HG02981 (cell line): ENCODE results near the gene ENTPD2.
"Not testable (repeated sequence)": the region's sequence is repeated elsewhere in the genome, so short reads cannot be mapped to it uniquely, and the experiment has no call there.

Source experiments
- ATAC-seq: cut with Tn5 transposase; IDR thresholded peaks from one replicate; pipeline ENCODE4 v1.9.1; 2021; ENCODE audit warnings: mild to moderate bottlenecking, moderate library complexity; ENCODE audit not compliant: unreplicated experiment

ENTPD2 gene

DNA sequence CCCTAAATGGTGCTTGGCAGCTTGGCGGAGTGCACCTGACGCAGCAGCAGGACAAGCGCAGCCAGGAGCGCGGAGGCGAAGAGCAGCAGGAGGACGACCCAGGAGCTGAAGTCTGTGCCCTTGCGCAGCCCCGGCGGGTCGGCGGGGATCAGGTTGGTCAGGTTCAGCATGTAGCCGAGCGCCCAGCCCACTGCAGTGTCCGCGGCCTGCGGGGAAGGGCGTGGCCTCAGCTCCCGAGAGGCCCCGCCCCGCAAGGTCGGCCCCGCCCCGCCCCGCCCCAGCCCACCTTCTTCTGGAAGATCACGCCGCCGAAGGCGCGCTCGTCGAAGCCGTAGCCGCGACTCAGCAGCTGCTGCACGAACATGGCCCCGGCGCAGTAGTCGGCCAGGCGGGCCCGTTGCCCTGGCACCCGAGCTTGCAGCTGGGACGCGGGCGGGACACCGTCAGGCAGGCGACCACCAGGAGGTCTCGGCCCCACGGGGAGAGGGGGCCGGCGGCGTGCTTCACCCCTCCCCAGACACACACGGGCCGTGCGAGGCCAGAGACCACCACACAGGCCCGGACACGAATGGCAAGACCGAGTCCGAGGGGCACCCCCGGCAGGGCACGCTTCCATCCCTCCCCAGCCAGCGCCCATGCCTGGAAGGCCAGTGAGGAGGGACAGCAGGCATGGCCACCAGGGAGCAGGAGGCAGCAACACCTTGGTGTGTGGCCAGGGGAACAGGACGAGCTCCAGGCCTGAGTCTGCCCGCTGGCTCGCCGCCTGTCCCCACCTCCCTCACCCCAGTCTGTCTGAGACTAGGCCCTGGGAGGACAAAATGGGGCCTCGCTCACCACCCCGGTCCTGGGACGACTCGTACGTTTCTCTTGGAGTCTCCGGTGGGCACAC lies 5.0 kb downstream of the ENTPD2 start:
- ATAC-seq = no peak

DNA sequence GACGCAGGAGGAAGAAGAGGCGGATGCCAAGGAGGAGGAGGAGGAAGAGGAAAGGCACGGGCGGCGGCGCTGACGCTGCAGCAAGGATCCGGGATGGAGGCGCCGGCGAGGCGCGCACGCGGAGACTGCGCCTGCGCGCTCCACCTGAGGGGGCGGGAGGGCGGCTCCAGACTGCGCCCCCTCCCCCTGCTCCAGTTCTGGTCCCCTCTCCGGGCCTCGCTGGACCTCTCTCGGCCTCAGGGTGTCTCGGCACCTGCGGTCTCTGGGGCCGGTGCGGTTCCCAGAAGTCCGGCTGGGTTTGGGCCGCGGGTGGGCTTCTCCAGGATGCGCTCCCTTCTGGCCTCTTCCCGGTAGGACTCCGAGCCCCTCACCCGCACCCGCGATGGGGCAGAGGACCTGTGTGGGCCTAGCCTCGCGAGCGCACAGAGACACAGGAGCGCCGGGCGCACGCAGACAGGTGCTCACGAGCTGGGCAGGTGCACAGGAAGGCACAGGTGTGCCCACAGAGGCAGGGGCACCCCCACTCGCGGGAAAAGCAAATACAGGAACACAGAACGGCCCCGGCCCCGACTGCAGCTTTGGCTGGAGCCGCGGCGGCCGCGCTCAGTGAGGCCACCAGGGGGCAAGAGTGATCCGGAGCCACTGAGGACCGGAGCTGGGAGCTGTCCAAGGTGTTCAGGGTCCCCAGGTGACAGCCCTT lies 7.6 kb downstream of the ENTPD2 start, which contains the start of gene NPDC1:
Gene NPDC1 (minus strand): TSS at position 90 of the 700 bp plus-strand sequence. CDS start 188 bp downstream, outside the sequence.
- ATAC-seq = no peak

DNA sequence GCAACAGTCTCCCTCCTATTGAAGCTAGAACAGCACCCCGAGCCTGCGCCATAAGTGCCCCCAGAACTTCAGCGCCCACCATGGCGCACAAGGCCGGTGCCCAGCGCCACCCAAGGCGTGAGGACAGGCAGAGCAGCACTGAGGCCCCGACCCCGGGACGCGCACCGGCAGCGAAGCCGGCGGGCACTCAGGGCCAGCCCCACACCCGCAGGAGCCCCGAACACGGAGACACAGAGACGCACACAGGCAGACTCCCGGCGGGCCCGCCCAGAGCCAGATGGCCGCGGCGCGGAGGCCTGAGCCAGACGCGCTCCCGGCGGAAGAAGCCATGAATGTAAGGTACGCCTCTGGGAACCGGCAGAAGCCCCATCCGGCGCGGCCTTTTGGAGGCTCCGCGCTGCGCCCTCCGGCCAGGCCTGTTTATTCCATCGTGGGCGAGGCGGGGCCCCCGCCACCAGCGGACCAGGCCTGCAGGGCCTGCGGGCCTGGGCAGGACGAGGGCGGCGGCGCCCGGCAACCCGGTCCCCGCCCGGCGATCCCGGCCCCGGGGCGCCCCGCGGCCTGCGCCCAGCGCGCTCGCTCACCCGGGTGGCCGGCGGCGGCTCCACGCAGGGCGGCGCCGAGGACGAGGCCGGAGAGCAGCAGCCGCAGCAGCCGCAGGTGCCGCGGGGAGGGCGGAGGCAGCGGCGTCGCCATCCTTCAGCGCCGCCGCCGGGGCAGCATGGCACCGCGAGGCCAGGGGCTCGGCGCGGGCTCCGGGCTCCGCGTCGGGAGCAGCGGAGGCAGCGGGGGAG lies 8.4 kb downstream of the ENTPD2 start:
- ATAC-seq = no peak

DNA sequence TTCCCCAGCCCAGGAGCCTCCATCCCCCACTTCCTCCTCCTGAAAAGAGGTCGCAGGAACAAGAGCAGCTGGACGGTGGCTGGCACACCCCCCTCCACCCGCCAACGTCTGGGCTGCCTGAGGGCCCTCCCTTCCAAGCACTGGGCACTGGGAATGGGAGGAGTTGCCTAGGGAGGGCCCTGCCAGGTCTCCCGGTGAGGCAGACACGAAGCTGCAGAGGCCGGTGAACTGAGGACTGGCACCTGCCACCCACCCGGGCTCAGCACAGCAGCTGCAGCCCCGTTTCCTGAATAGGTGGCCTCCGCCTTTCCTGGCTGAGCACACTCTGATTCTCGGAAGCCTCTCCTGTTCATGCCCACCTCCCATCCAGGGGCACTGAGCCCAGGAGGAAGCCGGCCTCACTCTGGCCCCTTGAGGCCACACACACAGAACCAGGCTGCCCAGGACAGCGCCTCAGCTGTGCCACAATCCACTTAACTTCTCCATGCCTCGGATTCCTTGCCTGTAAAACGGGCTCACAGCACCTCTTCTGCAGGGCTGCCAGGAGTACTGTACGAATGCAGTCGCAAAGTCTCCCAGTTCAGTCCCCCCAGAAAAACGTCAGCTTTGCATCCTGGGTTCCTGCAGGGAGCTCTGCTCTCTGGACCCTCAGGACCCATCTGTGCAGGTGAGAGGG lies 9.2 kb downstream of the ENTPD2 start:
- ATAC-seq = no peak

DNA sequence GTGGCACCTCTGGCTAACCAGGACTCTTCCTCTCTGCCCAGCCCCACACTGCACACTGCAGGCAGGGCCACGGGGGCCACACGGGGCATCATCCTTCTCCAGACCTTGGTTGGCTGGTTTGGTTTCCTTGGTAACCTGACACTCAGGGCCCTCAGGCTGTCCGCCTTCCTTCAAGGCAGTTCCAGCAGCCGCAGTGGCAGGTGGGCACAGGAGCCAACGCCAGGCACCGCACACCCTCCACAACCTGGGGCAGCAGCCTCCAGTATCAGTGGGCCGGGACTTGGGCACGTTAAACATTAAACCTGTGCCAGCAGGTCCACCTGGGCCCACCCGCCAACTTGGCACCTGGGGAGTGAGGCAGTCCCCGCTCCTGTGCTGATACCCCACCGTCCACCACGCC lies 9.8 kb downstream of the ENTPD2 start:
- no peak for ATAC-seq

DNA sequence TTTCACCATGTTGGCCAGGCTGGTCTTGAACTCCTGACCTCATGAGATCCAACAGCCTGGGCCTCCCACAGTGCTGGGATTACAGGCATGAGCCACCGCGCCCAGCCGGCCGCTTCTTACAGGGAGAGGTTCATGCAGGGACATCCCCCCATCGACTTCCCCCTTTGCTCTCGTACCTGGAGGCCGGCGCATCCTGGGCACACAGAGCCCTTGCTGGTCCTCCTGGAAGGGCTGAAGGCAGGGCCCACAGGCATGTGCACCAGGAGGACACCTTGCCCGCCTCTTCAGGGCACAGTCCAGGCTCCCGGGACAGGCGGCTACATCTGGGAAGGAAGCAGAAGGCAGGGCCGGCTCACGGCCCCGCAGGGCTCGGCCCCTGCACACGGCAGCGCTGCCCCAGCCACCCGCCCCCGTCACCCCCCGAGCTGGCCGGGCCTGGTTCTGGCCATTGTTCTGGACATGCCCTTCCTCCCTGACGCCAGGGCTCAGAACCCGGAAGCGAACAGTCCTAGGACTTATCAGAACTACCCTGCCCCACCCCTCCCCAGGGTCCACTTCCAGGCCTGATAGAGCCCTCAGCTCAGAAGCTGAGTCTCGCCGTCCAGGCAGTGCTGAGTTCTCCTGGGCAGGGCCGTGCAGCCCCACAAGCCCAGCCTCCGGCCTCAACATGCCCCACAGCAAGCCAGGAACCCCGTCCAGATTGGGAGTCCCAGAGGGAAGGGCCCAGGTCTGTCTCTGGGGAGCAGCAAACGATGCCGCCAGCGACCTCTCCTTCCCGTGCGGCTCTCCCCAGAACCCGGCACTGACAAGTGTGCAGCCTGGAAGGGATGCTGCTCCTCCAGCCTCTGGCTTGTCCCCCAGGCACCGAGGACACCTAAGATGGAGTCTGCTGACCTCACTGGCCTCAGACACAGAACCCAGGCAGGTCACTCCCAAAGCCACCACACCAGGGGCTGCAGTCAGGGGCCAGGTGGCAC lies 10.8 kb downstream of the ENTPD2 start:
- no peak for ATAC-seq

DNA sequence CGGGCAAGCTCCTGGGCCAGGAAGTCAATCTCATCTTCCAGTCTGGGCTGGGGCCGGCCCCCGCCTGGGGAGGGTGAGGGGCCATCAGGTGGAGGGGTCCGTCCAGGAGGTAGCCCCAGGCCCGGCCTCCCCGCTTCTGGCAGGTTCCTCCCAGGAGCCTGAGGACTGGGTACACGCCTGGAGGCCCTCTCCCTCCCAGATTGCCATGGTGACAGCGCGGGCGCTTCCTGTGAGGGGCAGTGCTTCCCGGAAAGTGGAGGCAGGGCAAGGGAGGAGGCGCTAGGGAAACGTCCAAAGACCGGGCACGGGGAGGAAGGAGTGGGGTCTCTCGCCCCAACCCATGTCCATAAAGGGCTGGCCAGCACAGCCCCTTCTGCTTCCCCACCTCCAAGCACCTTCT lies 12.7 kb downstream of the ENTPD2 start:
- ATAC-seq = no peak

DNA sequence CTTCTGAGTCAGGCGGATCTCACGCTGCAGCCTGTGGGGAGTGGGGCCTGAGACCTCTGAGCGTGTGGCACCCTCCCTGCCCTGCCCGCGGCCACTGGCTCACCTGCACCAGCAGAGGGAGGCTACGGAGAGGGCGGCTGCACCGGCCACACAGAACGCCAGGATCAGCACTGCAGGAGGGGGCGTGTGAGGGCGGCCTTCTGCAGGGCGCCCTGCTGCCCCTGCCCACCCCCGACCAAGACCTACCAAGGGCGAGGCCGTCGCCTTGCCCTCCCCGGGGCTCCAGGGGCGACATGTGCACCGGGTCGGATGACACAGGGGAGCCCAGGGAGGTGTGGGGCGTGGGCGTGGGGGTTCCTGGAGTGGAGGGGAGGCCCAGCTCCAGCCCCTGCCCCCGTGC lies 13.3 kb downstream of the ENTPD2 start:
- no peak for ATAC-seq

DNA sequence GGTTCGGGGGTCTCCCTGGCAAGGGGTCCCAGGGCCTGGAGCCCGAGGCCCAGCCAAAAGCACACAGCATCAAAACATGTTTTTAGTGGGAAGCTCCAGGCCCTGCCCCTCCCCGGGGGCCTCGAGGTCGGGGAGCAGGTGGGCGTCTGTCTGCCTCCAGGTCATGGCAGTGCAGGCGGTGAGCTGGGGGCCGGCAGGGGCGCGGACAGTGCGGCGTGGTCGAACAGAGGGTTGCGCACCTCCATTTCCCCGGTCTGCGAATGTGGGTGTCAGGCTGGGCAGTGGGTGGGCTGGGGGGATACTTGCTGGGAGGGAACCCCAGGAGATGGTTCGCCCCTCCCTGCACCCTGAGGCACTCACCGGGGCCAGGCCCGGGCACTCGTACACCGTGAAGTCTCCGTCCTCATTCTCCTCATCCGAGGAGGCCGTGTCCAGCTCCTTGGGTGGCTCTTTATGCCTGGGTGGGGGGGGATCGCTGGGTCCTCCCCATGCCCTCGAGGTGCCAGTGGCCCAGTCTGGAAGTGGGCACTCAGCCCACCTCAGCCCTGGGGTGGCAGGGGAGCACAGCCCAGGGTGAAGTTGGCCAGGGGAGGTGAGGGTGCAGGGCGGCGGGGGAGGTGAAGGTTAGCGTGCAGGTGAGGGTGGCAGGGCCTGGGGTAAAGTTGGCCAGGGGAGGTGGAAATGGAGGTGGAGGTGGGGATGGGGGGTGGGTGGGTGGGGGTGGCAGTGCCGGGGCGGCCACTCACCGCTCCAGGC lies 14.1 kb downstream of the ENTPD2 start:
- no peak for ATAC-seq

DNA sequence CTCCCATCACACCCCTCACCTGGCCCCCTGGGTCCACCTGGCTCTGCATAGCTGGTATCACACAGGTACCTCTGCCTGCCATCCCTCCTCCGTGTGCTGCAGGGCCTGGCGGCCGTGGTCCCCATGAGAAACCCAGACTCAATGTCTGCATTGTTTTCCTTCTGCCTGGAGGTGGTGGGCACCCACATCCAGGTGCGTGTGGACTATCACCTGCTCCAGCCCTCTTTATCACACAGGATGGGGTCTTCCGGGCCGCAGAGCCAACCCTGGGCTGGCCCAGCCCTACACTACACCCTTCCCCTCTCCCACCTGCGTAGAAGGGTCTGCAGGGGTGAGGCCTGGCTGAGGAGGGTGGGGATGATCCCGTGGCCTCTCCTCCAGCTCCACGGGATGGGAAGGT lies 14.9 kb downstream of the ENTPD2 start:
- ATAC-seq = no peak

DNA sequence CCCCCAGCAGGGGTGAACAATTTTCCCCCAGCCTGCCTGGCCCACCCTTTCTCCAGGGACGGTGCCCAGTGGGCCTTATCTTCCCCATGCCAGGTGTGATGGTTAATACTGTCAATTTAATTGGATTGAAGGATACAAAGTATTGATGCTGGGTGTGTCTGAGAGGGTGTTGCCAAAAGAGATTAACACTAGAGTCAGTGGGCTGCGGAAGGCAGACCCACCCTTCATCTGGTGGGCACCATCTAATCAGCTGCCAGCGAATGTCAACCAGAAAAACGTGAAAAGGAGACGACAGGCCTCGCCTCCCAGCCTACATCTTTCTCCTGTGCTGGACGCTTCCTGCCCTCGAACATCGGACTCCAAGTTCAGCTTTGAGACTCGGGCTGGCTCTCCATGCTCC lies 16.4 kb downstream of the ENTPD2 start:
- no peak for ATAC-seq

DNA sequence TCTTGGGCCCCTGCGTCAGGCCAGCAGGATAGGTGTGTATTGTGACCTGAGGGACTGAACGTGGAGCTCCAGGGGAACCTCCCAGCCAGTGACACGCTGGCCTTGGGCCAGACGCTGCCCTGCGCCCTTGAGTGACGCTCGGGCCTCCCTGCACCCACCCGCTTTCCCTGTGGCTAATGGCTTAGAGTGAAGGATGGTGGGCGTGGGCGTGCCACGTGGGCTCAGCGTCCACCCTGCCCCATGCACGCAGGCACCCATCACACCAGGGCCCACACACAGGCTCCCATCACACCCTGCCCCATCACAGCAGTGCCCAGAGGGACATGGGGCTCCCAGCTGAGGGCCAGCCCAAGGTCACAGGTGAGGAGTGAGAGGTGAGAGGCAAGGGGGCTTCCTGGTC lies 16.8 kb downstream of the ENTPD2 start:
- ATAC-seq = no peak

DNA sequence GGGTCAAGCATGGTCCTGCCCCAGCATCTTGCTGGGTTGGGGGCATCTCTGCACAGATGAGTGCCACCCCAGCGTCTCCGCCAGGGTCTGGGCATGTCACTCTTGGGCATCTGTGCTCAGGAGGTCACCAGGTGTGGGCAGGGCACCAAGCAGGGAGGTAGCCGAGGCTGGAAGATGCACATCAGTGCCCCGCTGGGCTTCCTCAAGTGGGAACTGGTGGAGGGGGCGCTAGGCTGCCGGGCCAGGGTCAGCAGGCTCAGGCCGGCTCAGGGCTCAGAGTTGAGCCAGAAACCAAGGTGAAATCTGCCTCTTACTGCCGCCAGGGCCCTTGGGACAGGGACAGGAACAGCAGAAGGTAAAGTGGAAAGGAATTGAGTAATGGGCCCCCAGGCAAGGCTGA lies 17.9 kb downstream of the ENTPD2 start:
- no peak for ATAC-seq

DNA sequence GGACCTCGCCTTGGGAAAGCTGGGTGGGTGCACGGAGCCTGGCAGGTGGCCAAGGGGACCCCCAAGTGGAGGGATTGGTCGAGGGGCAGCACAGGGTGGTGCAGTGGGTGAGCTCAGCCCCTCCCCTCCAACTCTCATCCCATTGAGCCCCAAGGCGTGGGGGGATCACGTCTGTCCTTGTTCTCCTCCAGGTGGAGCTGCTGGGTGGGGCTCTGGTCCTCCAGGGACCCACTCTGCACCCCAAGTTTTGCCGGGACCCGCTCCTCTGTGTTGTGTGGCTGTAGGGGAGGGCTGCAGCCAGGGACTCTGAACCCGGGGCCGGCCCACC lies 18.4 kb downstream of the ENTPD2 start:
- ATAC-seq = no peak

DNA sequence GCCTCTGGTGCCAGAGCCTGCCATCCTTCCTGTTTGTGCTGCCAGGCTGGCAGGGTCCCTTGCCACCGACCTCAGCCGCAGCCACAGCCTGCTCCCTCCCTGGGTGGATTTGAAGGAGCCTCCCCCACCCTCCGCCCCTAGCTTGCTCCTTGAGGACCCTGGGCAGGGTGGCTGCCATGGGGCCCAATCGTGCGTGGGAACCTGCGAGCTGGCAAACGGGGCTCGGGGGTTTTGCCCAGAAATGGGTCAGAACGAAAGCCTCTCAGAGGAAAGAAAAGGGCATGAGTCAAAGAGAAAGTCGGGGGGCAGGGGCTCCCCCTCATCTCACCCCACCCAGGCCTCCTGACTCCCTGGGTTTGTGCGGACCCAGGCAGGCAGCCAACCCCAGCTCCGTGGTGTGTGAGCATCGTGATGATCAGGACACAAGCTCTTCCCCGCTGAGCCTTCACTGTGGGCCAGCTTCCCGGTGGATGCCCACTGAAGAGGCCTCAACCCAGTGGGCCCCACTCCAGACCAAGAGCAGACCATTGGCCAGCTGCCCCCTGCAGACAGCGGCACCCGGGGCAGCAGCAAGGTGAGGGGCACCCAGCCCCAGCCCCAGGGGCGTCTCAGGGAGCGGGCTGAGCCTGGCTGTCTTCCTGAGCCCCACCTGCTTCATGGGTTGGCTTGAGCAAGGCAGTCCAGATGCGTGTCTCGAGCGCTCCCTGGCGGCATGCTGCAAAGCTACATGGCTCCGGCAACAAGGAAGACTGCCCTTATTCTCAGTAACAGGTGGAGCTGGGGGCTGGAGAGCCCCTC lies 19.0 kb downstream of the ENTPD2 start:
- peak; percentile 63 for ATAC-seq

DNA sequence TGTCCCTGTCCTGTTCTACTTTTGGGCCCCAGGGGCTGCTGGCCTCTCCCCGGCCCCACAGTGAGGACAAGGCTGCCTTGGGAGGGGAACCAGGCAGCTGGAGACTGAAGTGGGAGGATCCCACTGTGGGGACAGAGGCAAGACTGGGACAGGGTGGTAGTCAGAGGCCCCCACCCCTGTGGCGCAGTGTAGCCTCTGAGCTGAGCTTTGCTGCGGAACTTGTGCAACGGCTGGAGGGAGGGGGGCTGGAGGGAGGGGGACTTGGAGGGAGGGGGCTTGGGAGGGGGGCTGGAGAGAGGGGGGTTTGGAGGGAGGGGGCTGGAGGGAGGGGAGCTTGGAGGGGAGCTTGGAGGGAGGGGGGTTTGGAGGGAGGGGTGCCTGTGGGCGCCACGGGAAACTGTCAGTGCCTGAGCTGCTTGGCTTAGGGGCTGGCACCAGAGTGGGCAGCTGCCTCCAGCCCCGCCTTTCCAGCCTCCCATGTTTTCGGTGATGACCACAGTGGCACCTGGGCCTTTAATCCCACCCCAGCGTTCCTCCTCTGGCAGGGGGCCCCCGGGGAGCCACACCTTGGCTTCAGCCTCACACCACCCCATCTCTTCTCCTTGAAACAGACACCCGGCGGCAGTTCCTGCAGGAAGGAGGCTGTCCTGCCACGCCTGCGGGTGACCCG lies 19.7 kb downstream of the ENTPD2 start:
- ATAC-seq = no peak

DNA sequence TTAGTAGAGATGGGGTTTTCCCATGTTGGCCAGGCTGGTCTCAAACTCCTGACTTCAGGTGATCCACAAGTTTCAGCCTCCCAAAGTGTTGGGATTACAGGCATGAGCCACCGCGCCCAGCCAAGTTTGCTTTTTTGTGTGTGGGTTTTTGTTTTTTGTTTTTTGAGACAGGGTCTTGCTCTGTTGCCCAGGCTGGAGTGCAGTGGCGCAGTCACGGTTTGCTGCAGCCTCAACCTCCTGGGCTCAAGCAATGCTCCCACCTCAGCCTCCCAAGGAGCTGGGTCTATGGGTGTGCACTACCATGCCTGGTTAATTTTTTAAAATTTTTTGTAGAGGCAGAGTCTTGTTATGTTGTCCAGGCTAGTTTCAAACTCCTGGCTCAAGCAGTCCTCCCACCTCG lies 20.4 kb downstream of the ENTPD2 start:
- ATAC-seq = not testable (repeated sequence)

DNA sequence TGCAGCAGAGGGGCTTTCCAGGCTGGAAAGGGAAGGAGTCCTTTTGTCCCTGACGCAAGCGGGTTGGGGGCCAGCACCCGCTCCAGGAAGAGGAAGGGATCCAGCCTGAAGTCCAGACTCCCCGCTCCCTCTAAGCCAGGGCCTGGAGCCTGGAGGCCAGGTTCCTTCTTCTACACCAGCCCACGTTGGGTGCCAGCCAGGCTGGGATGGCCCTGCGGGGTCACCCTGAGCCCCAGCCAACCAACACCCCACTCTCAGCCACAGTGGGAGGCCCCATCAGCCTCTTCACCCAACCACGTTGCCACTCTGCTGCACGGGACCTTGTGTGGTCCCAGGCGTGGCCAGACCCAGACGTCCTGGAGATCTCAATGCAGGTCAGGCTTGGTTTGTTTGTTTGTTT lies 21.0 kb downstream of the ENTPD2 start:
- ATAC-seq = no peak
